Endothelial cell (in vitro differentiated cells): ENCODE data around the gene SORT1. TPM values are rescaled to one million over a fixed set of nuclear protein-coding genes. Genes with fewer than 3 reads are reported as not detected.
A peak's percentile ranks its signal among the peaks of the same experiment; 100 is the strongest.
"Not testable (repeated sequence)": the region's sequence is repeated elsewhere in the genome, so short reads cannot be mapped to it uniquely, and the experiment has no call there.

Experiments used
- DNase-seq: peaks from one replicate; pipeline ENCODE4 v3.0.0; 2021; ENCODE audit warnings: low spot score
- H3K27ac Mint-ChIP-seq: one replicate; pipeline ENCODE4 v1.8.0; 2021; ENCODE audit warnings: mixed read lengths, inconsistent platforms; ENCODE audit not compliant: unreplicated experiment
- H3K27me3 Mint-ChIP-seq: one replicate; pipeline ENCODE4 v1.8.0; 2021; ENCODE audit warnings: mild to moderate bottlenecking, moderate library complexity, mixed read lengths, inconsistent platforms; ENCODE audit not compliant: unreplicated experiment
- H3K36me3 Mint-ChIP-seq: one replicate; pipeline ENCODE4 v1.8.0; 2021; ENCODE audit warnings: mild to moderate bottlenecking, low read depth, mixed read lengths, inconsistent platforms; ENCODE audit not compliant: unreplicated experiment
- H3K4me1 Mint-ChIP-seq: one replicate; pipeline ENCODE4 v1.8.0; 2021; ENCODE audit warnings: mild to moderate bottlenecking, mixed read lengths, inconsistent platforms; ENCODE audit not compliant: unreplicated experiment
- H3K4me3 Mint-ChIP-seq: one replicate; pipeline ENCODE4 v1.8.0; 2021; ENCODE audit warnings: mild to moderate bottlenecking, mixed read lengths, inconsistent platforms; ENCODE audit not compliant: unreplicated experiment
- H3K9me3 Mint-ChIP-seq: one replicate; pipeline ENCODE4 v1.8.0; 2021; ENCODE audit warnings: mixed read lengths, inconsistent platforms; ENCODE audit not compliant: unreplicated experiment
- total RNA-seq: library from RNA; stranded (reverse); fragmentation: NEBNext Ultra II Directional; extraction: Animal tissue kit (Norgen Biotek cat#: 25700); gene quantifications from one replicate; pipeline ENCODE4 v1.2.1, GENCODE V29; 2021; ENCODE audit not compliant: unreplicated experiment
- TF ChIP-seq, protein P1 (sequence below): fragments of 200-600 bp; sonication (generic); IDR thresholded peaks from one replicate; pipeline ENCODE4 v1.5.0; 2021; ENCODE audit warnings: antibody characterized with exemption; ENCODE audit not compliant: unreplicated experiment

Gene SORT1
- total RNA-seq, 1 donor from 2014 or later, result 49.0 TPM

DNA sequence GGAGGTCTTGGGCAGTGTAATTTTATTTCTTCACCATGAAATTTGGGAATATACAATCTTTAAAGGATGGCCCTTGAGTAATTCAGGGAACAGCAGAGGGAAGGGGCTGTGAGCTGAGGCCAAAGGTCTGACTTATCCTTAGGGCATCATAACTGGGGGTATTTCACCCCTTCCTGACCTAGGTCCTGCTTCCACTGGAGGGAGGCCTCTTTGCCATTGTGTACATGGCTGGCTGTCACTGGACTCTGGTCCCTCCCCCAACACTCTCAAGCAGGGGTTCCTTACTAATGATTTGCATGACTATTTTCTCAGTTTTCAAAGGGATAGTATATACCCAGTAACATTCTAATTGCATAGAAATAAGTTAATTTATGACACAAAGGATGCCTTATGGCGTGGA is 107.6 kb downstream of the SORT1 start:
- no peaks in the 10 kb centered on the region for H3K9me3 Mint-ChIP-seq
- H3K27me3 Mint-ChIP-seq, result peaks cover 3% of the 10 kb centered on the region
- TF ChIP-seq, protein P1, sequence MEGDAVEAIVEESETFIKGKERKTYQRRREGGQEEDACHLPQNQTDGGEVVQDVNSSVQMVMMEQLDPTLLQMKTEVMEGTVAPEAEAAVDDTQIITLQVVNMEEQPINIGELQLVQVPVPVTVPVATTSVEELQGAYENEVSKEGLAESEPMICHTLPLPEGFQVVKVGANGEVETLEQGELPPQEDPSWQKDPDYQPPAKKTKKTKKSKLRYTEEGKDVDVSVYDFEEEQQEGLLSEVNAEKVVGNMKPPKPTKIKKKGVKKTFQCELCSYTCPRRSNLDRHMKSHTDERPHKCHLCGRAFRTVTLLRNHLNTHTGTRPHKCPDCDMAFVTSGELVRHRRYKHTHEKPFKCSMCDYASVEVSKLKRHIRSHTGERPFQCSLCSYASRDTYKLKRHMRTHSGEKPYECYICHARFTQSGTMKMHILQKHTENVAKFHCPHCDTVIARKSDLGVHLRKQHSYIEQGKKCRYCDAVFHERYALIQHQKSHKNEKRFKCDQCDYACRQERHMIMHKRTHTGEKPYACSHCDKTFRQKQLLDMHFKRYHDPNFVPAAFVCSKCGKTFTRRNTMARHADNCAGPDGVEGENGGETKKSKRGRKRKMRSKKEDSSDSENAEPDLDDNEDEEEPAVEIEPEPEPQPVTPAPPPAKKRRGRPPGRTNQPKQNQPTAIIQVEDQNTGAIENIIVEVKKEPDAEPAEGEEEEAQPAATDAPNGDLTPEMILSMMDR, result no peak
- DNase-seq, result no peak
- no peaks in the 10 kb centered on the region for H3K36me3 Mint-ChIP-seq
- H3K27ac Mint-ChIP-seq, result no peak overlapping the region
- H3K4me3 Mint-ChIP-seq, result no peak overlapping the region
- H3K4me1 Mint-ChIP-seq, result no peaks in the 10 kb centered on the region

DNA sequence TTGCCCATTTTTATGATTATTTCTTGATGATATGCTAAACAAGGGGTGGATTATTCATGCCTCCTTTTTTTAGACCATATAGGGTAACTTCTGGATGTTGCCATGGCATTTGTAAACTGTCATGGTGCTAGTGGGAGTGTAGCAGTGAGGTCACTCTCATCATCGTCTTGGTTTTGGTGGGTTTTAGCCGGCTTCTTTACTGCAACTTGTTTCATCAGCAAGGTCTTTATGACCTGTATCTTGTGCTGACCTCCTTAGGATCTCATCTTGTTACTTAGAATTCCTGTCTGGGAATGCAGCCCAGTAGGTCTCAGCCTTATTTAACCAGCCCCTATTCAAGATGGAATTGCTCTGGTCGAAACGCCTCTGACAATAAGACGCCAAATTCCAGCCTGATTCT is 111.0 kb downstream of the SORT1 start:
- not testable (repeated sequence) for H3K27ac Mint-ChIP-seq, DNase-seq, H3K4me3 Mint-ChIP-seq, H3K27me3 Mint-ChIP-seq, H3K36me3 Mint-ChIP-seq, H3K9me3 Mint-ChIP-seq
- H3K4me1 Mint-ChIP-seq, result peaks cover 15% of the 10 kb centered on the region

- H3K27ac Mint-ChIP-seq, result peak overlapping the region; percentile 48
- TF ChIP-seq, protein P1, result no peak
- peak overlapping the region; percentile 99 for H3K4me3 Mint-ChIP-seq
- H3K36me3 Mint-ChIP-seq, result peaks cover 9% of the 10 kb centered on the region
- H3K27me3 Mint-ChIP-seq, result peaks cover 6% of the 10 kb centered on the region
- no peak for DNase-seq
- H3K9me3 Mint-ChIP-seq, result no peaks in the 10 kb centered on the region
- peaks cover 15% of the 10 kb centered on the region for H3K4me1 Mint-ChIP-seq
These were observed 113.7 kb downstream of the SORT1 start for GRCh38 chr1:109283748-109284600.

DNA sequence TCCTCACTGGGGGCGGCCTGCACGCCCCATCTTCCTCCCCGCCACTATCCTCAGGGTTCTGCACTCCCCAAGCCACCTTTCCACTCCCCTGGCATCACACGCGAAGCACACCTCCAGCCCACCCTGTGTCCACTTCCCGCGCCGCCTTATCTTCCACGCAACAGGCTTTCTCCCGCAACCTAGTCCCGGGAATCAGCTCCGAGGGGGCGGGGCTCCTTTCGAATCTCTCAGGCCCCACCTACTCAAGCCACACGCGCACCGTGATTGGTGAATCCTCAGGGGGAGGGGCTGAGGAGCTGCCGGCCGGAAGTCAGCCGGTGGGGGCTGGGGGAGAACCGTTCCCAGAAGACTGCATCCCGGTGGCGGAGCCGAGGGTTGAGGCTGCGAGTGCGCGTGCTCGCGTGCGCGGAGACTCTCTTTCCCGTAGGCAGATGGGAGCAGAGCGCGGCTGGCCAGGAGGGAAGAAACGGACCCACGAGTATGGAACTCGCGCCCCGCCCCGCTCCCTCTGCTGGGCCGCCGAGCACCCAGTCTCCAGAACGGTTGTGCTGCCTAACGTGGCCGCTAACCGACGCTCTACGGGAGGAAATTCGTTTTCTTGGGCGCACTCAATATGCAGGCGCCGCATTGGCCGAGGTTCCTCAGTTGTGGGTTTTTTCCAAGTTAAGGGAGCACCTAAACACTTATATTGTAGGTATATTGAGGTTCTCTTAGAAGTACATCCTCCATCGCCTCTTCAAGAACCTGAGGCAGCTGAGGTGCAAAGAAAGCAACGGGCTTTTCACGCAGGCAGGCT is 114.6 kb downstream of the SORT1 start, which contains the start of gene PSRC1:
PSRC1 (minus strand) TSS at position 194 of the 796 bp plus-strand sequence.
- H3K27ac Mint-ChIP-seq, result peak within 1 kb of the TSS; percentile 48
- H3K4me1 Mint-ChIP-seq, result peaks cover 15% of the 10 kb centered on the region
- H3K4me3 Mint-ChIP-seq, result peak within 1 kb of the TSS; percentile 99
- H3K9me3 Mint-ChIP-seq, result no peaks in the 10 kb centered on the region
- H3K36me3 Mint-ChIP-seq, result peaks cover 9% of the 10 kb centered on the region
- peak; percentile 89 for DNase-seq
- TF ChIP-seq, protein P1, result no peak
- peaks cover 6% of the 10 kb centered on the region for H3K27me3 Mint-ChIP-seq

- Mint-ChIP-seq H3K4me1 (peaks cover 15% of the 10 kb centered on the region), H3K27me3 (peaks cover 6% of the 10 kb centered on the region), H3K4me3 (peak overlapping the region; percentile 99), H3K9me3 (no peaks in the 10 kb centered on the region), H3K36me3 (peaks cover 9% of the 10 kb centered on the region), H3K27ac (no peak overlapping the region)
- DNase-seq, result no peak
- TF ChIP-seq, protein P1, result no peak
These were observed 115.2 kb downstream of the SORT1 start for GRCh38 chr1:109282497-109282951.
